ENCODE data around the gene HINT2.

DNA sequence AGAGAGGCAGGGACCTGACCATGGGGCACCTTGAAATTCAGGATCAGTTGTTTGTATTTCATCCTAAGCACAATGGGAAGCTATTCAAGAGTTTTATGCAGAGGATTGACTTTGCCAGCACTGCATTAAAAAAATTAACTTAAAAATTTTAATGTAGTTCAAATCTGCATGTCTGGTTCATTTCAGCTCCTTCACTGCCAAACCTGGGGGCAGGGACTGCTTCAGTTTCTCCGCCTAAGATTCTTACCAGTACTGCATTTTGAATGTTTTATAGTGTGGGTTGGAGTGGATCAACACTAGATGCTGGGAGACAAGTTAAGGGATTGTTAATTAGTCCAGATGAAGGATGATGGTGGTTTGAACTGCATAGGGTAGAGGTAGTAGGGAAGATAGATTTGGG, 45.1 kb downstream of the HINT2 start:
- TF ChIP-seq, protein P1, sequence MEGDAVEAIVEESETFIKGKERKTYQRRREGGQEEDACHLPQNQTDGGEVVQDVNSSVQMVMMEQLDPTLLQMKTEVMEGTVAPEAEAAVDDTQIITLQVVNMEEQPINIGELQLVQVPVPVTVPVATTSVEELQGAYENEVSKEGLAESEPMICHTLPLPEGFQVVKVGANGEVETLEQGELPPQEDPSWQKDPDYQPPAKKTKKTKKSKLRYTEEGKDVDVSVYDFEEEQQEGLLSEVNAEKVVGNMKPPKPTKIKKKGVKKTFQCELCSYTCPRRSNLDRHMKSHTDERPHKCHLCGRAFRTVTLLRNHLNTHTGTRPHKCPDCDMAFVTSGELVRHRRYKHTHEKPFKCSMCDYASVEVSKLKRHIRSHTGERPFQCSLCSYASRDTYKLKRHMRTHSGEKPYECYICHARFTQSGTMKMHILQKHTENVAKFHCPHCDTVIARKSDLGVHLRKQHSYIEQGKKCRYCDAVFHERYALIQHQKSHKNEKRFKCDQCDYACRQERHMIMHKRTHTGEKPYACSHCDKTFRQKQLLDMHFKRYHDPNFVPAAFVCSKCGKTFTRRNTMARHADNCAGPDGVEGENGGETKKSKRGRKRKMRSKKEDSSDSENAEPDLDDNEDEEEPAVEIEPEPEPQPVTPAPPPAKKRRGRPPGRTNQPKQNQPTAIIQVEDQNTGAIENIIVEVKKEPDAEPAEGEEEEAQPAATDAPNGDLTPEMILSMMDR (conservative IDR thresholded peaks at IDR 0.05) = no peak
- no peak for TF ChIP-seq ZFX (IDR thresholded peaks at IDR 0.05)
